Stromal cell of bone marrow (primary cell): ENCODE measurements around the gene PPP1R13L.
"Not testable (repeated sequence)": the region's sequence is repeated elsewhere in the genome, so short reads cannot be mapped to it uniquely, and the experiment has no call there.

Source experiments
- DNase-seq: peaks from one replicate; pipeline ENCODE4 v3.0.0-alpha.2; 2012; ENCODE audit warnings: low read depth

The PPP1R13L gene

GRCh38 chr19:45345506-45345860 is 59.4 kb downstream of the PPP1R13L start:
- DNase-seq = no peak

- no peak for DNase-seq
These were observed 60.0 kb downstream of the PPP1R13L start for GRCh38 chr19:45344621-45345505.

GRCh38 chr19:45342911-45343310 is 62.0 kb downstream of the PPP1R13L start:
- DNase-seq = no peak

- DNase-seq = no peak
These were observed 63.9 kb downstream of the PPP1R13L start for GRCh38 chr19:45340899-45341453.

- no peak for DNase-seq
These were observed 64.5 kb downstream of the PPP1R13L start, which contains the start of gene KLC3 for GRCh38 chr19:45340232-45340898. TSS of gene KLC3 (plus strand) at chr19:45340750. CDS start at chr19:45345542, 4,792 bp downstream.

GRCh38 chr19:45339629-45340028 is 65.2 kb downstream of the PPP1R13L start:
- no peak for DNase-seq

- DNase-seq = no peak
These were observed 68.1 kb downstream of the PPP1R13L start for GRCh38 chr19:45336696-45337251.

GRCh38 chr19:45334881-45335280 is 70.0 kb downstream of the PPP1R13L start:
- DNase-seq = not testable (repeated sequence)

GRCh38 chr19:45333609-45334303 is 71.1 kb downstream of the PPP1R13L start:
- no peak for DNase-seq

- no peak for DNase-seq
These were observed 73.5 kb downstream of the PPP1R13L start for GRCh38 chr19:45331411-45331810.
